ENCODE results near the gene PEX11G. TPM values are rescaled to one million over a fixed set of nuclear protein-coding genes. Genes with fewer than 3 reads are reported as not detected.

PEX11G gene
- total RNA-seq, 1 experiment from 2014 or later, result 2.8 TPM

DNA sequence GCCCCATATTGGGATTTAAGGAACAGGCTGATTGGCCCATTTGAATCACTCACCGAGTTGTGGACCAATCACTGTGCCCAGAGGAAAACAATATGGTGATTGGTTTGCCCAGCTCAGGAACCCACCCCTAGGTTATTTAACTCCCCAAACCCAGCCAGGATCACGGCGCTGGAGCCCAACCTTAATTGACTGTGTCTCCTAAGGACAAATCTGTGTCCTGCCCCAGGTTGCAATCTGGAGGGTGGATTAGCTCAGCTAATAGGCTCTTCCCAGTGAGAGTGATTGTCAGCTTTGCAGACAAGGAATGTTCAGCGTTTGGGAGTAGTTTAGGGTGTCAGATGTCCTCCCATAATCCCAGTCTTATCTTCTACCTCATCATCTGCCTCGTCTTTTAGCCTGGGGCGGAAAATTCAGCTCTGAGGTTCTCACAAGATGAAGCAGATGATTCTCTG, 23.6 kb upstream of the PEX11G start:
- Histone ChIP-seq H3K4me1 (ENCODE audit: insufficient read depth, low read length) (peaks cover 4% of the 10 kb centered on the region; the same call in 1 of the 2 replicates), H2BK15ac (ENCODE audit: low read depth, low read length) (no peak overlapping the region), H3K14ac (ENCODE audit: insufficient read depth, low read length) (no peak overlapping the region), H2AK5ac (ENCODE audit: insufficient read length, low read length) (no peak overlapping the region), H3K79me1 (ENCODE audit: insufficient read depth, low read depth, low read length, poor library complexity, severe bottlenecking) (no peaks in the 10 kb centered on the region), H3K4ac (ENCODE audit: low read depth, low read length) (no peak overlapping the region), H2BK12ac (ENCODE audit: insufficient read length, low read depth, low read length) (no peak overlapping the region), H3T11ph (ENCODE audit: low read length) (no peak overlapping the region), H3K9me3 (ENCODE audit: control insufficient read depth, low read depth, low read length) (no peaks in the 10 kb centered on the region), H2BK5ac (ENCODE audit: insufficient read length, low read length) (no peak overlapping the region), H2BK120ac (ENCODE audit: low read depth, low read length, poor library complexity, severe bottlenecking) (no peak overlapping the region), H2AFZ (ENCODE audit: low read length) (no peak overlapping the region), H2BK20ac (ENCODE audit: low read depth, low read length, poor library complexity, severe bottlenecking) (no peak overlapping the region), H3K79me2 (ENCODE audit: insufficient read depth, low read length) (0 out of 2 replicates have a peak, but pooled peaks cover 2% of the 10 kb centered on the region), H3K4me2 (ENCODE audit: insufficient read depth, insufficient read length, low read length) (no peak overlapping the region), H4K91ac (ENCODE audit: insufficient read length, low read depth, low read length) (no peak overlapping the region), H3K27me3 (ENCODE audit: insufficient read depth, low read length) (no peaks in the 10 kb centered on the region), H4K20me1 (ENCODE audit: control insufficient read depth, insufficient read depth, insufficient read length) (no peaks in the 10 kb centered on the region), H4K8ac (replicated peaks; ENCODE audit: insufficient read length, low read depth, low read length) (no peak overlapping the region), H3K23me2 (ENCODE audit: insufficient read length, low read depth, low read length, poor library complexity, severe bottlenecking) (peaks cover 8% of the 10 kb centered on the region), H3K27ac (ENCODE audit: insufficient read length, low read depth, low read length) (no peak overlapping the region), H3K23ac (ENCODE audit: insufficient read length, low read depth, low read length) (no peak overlapping the region), H3K18ac (ENCODE audit: insufficient read length, low read depth, low read length) (no peak overlapping the region), H3K9ac (ENCODE audit: extremely low read depth, insufficient read length, low read length) (no peak overlapping the region), H4K5ac (ENCODE audit: insufficient read length, low read depth, low read length) (no peak overlapping the region), H3K56ac (ENCODE audit: insufficient read length, low read depth, low read length) (no peak overlapping the region)
- TF ChIP-seq, protein P1, sequence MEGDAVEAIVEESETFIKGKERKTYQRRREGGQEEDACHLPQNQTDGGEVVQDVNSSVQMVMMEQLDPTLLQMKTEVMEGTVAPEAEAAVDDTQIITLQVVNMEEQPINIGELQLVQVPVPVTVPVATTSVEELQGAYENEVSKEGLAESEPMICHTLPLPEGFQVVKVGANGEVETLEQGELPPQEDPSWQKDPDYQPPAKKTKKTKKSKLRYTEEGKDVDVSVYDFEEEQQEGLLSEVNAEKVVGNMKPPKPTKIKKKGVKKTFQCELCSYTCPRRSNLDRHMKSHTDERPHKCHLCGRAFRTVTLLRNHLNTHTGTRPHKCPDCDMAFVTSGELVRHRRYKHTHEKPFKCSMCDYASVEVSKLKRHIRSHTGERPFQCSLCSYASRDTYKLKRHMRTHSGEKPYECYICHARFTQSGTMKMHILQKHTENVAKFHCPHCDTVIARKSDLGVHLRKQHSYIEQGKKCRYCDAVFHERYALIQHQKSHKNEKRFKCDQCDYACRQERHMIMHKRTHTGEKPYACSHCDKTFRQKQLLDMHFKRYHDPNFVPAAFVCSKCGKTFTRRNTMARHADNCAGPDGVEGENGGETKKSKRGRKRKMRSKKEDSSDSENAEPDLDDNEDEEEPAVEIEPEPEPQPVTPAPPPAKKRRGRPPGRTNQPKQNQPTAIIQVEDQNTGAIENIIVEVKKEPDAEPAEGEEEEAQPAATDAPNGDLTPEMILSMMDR (conservative IDR thresholded peaks at IDR 0.05), result no peak
- Mint-ChIP-seq H3K4me3 (no peak overlapping the region), H3K9me3 (no peaks in the 10 kb centered on the region; a peak in 1 of 5 replicates), H3K27ac (no peak overlapping the region), H3K27me3 (ENCODE audit: low read depth) (peaks cover 14% of the 10 kb centered on the region), H3K4me1 (peaks cover 19 to 32% of the 10 kb centered on the region in 2 experiments), H3K36me3 (ENCODE audit: insufficient read depth in 1 of 3, low read depth in 3 of 3) (no peaks in the 10 kb centered on the region)
- DNase-seq, result no peak
- no CpG with 5 or more reads among the region's 6 CpGs for WGBS (ENCODE audit: extremely low coverage, insufficient read length, low lambda C conversion rate)

All from H9 (cell line).